WERI-Rb-1 (cell line): ENCODE measurements around the gene SLC24A4.

Source experiments
- DNase-seq: peaks from one replicate; pipeline ENCODE4 v3.0.0-alpha.2; 2020
- H3K27ac ChIP-seq: fragments of 250-450 bp; sonication (Bioruptor Pico); 2 replicates; pipeline ENCODE4 v1.5.1; 2020; ENCODE audit warnings: mild to moderate bottlenecking, moderate library complexity
- H3K27me3 ChIP-seq: fragments of 250-450 bp; sonication (Bioruptor Pico); 2 replicates; pipeline ENCODE4 v1.5.1; 2021; ENCODE audit warnings: mild to moderate bottlenecking, low read depth, moderate library complexity; ENCODE audit not compliant: insufficient read depth, severe bottlenecking
- H3K36me3 ChIP-seq: fragments of 250-450 bp; sonication (Bioruptor Pico); 2 replicates; pipeline ENCODE4 v1.5.1; 2020; ENCODE audit warnings: mild to moderate bottlenecking, moderate library complexity
- H3K4me3 ChIP-seq: 2 replicates; pipeline ENCODE4 v1.5.1; 2011; ENCODE audit warnings: low read depth, mild to moderate bottlenecking, control low read depth, low read length
- H3K9me3 ChIP-seq: fragments of 250-450 bp; sonication (Bioruptor Pico); 2 replicates; pipeline ENCODE4 v1.5.1; 2021; ENCODE audit warnings: mild to moderate bottlenecking, moderate library complexity; ENCODE audit not compliant: severe bottlenecking
- TF ChIP-seq, protein P1 (sequence below): IDR thresholded peaks from 2 replicates; pipeline ENCODE4 v1.5.1; 2011; ENCODE audit warnings: low read depth, mild to moderate bottlenecking, control low read depth, inconsistent platforms, low read length

SLC24A4 gene

DNA sequence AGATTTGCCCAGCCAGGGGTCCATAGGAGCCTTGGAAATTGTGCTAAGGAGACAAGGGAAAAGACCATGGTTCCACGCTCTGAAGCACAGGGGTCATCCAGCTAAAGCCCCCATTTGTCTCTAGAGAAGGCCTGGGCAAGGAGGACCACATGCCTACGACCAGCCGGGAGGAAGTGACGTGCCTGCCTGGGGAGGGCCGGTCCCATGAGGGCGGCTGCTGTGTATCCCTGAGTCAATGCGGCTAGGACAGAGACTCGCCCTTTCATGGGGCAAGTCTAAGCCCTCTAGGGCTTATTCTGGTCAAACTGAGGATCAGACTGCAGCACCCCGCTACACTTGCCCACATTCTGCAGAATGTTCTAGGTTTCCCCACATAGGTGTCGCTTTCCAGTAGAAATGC lies 170.1 kb downstream of the SLC24A4 start:
- Histone ChIP-seq H3K4me3 (no peak overlapping the region), H3K9me3 (no peaks in the 10 kb centered on the region), H3K27me3 (no peaks in the 10 kb centered on the region), H3K27ac (no peak overlapping the region), H3K36me3 (no peaks in the 10 kb centered on the region)
- DNase-seq, result no peak
- TF ChIP-seq, protein P1, sequence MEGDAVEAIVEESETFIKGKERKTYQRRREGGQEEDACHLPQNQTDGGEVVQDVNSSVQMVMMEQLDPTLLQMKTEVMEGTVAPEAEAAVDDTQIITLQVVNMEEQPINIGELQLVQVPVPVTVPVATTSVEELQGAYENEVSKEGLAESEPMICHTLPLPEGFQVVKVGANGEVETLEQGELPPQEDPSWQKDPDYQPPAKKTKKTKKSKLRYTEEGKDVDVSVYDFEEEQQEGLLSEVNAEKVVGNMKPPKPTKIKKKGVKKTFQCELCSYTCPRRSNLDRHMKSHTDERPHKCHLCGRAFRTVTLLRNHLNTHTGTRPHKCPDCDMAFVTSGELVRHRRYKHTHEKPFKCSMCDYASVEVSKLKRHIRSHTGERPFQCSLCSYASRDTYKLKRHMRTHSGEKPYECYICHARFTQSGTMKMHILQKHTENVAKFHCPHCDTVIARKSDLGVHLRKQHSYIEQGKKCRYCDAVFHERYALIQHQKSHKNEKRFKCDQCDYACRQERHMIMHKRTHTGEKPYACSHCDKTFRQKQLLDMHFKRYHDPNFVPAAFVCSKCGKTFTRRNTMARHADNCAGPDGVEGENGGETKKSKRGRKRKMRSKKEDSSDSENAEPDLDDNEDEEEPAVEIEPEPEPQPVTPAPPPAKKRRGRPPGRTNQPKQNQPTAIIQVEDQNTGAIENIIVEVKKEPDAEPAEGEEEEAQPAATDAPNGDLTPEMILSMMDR, result no peak

DNA sequence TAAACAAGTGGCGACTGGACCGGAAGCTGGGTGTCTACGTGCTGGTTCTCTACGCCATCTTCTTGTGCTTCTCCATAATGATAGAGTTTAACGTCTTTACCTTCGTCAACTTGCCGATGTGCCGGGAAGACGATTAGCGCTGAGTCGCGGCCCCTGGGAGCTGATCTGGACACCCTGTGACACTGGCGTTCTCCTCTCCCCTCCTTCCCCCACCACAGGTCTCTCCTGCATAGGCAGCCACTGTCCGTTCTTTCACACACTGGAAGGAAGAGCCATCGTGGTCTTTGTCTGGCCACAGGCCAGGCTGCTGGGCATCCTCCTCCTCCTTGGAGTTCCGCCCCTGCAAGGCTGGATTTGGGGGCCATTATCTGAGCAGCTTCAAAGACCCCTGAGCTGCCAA lies 170.5 kb downstream of the SLC24A4 start:
- TF ChIP-seq, protein P1, result no peak
- no peak overlapping the region for H3K4me3 ChIP-seq
- no peaks in the 10 kb centered on the region for H3K36me3 ChIP-seq
- no peaks in the 10 kb centered on the region for H3K9me3 ChIP-seq
- H3K27me3 ChIP-seq, result no peaks in the 10 kb centered on the region
- no peak overlapping the region for H3K27ac ChIP-seq
- no peak for DNase-seq

DNA sequence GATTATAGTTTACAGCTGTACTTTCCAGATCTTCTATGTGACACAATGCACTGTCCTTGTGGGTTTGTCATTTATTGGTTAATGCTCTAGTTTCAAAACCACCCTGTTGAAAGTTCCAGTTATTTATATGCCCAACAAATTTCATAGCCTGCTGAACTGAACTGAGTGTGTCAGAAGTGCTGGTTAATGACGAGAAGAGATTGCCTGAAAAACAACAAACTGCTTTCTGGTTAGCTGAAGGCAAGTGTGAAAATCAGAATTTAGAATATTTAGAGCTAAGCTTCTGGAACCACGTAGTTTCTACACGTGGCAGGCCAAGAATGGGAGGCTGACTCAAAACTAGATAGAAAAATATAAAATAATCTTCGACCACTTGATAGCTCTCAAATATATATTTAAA lies 171.5 kb downstream of the SLC24A4 start:
- no peaks in the 10 kb centered on the region for H3K36me3 ChIP-seq
- H3K27me3 ChIP-seq, result no peaks in the 10 kb centered on the region
- no peak for DNase-seq
- no peaks in the 10 kb centered on the region for H3K9me3 ChIP-seq
- no peak overlapping the region for H3K27ac ChIP-seq
- TF ChIP-seq, protein P1, result no peak
- H3K4me3 ChIP-seq, result no peak overlapping the region

DNA sequence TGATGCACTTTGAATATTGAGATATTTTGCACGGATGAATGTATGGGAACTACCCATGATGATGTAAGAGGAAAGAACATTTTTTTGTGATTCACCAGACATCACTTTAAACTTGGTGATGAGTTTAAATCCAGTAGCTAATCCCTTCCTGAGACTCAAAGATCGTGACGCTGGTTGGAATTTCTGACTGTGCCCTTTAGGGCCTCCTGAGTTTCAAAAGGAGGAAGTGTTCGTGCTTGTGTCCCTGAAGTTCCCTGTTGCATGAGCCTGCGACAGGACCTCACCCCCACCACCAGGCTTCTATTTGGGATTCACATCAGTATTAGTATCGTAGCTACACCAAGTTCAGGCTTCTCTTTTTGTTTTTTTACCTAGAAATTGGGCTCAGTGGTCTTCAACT lies 172.1 kb downstream of the SLC24A4 start:
- no peak for DNase-seq
- no peaks in the 10 kb centered on the region for H3K9me3 ChIP-seq
- H3K27ac ChIP-seq, result no peak overlapping the region
- TF ChIP-seq, protein P1, result no peak
- H3K36me3 ChIP-seq, result no peaks in the 10 kb centered on the region
- no peak overlapping the region for H3K4me3 ChIP-seq
- H3K27me3 ChIP-seq, result no peaks in the 10 kb centered on the region

DNA sequence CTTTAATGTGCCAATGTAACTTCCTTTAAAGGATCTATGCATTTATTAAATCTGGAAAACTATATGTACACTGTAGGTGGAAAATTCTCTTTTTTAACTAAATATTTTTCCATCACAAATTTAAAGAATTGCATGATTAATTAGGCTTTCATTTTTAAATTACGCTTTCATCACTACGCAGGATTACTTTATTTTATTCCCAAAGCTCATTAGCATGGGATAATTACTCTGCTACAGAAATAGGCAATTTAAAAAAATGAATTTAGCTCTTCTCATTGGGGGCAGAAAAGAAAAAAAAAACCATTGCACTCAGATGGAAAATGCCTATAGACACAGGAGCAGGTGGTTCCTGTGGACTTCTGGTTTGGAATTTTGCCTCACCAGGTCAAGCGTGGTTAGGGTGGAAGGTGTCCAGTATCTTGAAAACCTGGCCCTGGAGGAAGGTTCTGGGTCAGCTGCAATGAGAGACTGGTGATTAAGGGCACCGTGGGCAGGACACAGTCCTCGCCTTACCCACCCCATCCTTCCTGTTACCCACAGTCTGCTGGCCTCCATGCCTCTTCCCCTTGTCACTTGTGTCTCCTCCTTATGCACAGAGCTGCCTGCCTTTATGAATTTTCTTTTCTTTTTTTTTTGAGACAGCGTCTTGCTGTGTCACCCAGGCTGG lies 173.4 kb downstream of the SLC24A4 start:
- H3K27ac ChIP-seq, result no peak overlapping the region
- DNase-seq, result no peak

More for the DNA sequence above, 173.4 kb downstream of the SLC24A4 start:
- TF ChIP-seq, protein P1, result no peak
- H3K36me3 ChIP-seq, result no peaks in the 10 kb centered on the region
- H3K27me3 ChIP-seq, result no peaks in the 10 kb centered on the region
- H3K4me3 ChIP-seq, result no peak overlapping the region
- H3K9me3 ChIP-seq, result no peaks in the 10 kb centered on the region
